HG03469 (cell line): ENCODE data around the gene SGMS1.

Experiments used
- ATAC-seq: cut with Tn5 transposase; IDR thresholded peaks from one replicate; pipeline ENCODE4 v1.9.1; 2021; ENCODE audit warnings: mild to moderate bottlenecking, moderate library complexity, moderate number of reproducible peaks; ENCODE audit not compliant: unreplicated experiment

SGMS1 gene

DNA sequence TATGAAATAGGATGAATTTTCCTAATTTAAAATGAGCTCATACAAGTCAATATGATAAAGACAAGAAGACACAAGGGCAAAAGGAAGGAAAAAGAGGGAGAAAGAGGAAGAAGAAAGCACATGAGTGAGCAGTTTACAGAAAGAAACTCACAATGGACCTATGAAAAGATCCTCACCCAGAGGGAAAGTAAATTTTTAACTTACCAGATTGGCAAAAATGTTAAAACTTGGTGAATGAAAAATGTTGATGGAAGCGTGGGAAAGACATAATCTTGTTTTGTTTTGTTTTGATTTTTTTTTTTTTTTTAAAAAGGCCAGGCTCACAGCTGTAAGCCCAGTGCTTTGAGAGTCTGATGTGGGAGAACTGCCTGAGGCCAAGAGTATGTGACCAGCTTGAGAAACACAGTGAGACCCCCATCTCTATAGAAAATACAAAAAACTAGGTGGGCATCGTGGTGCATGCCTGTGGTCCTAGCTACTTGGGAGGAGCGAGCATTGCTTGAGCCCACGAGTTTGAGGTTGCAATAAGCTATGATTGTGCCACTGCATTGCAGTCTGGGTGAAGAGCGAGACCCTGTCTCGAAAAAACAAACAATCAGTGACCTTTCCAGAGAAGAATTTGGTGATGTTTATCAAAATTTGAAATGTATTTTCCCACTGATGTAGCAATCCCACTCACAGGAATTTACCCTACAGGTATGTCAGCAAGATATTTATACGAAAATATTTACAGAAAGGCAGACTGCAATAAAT, 219.6 kb downstream of the SGMS1 start:
- ATAC-seq, result no peak

DNA sequence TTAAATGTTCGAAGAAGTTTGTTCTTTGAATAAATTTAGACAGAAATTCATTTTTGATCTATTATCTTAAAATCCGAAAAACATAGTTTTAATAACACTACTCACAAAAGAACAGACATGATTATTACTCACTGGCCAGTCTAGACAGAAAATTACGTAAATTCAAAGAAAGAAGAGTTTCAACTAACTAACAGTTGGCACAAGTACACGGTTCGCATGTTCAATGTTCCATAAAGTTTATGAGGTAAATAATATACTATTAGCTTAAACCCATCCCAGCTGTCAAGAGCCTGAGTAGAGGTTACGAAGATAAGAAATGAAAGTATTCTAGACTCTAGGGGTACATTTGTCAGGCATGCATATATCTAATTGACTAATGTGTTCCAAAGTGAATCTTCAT, 220.7 kb downstream of the SGMS1 start:
- ATAC-seq, result no peak

DNA sequence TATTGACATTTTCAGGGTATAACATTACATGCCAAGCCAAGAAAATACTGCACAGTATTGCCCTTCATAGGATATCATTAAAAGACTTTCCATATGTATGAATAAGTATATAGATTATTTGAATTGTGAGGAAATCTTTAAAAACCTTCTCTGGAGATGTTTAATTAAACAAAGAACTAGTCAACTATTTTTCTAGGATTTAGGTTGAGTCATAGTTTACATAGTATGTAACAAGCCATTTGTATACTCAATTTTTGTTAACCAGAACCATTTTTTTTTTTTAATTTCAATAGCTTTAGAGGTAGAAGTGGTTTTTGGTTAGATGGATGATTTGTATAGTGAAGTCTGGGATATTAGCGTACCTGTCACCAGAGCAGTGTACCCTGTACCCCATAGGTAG, 221.3 kb downstream of the SGMS1 start:
- ATAC-seq, result no peak

DNA sequence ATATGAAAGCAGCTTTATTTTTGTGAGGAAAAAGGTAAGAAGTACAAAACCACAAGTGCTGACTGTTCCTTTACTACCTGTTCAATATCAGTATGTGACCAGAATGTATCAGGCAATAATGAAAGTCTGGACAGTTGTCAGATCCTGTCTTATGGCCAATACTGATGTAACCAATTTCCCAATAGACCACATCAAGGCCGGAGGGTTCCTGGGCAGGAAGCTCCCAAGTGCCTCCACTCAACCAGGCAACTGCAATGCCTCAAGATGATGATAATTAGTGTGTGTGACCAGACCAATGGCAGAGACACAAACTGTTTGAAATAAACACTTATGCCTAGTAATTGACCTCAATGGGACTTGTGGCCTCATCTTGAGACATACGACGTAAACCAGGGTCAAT, 223.1 kb downstream of the SGMS1 start:
- ATAC-seq, result no peak

DNA sequence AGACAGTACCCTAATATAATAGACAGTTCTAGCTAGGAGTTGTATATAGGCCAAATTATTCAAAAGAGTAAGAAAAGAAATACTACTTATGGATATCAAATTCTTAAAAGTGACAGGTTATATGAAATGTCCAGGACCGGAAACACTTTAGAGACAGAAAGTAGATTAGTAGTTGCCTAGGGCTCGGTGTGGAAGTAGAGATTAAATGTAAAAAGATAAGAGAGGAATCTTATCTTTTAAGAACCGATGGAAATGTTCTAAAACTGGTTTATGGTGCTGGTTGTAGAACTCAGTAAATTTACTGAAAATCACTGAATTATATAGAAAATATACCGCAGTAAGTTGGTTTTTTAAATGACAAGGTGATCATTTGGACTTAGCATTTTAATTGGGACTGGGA, 224.9 kb downstream of the SGMS1 start:
- no peak for ATAC-seq

DNA sequence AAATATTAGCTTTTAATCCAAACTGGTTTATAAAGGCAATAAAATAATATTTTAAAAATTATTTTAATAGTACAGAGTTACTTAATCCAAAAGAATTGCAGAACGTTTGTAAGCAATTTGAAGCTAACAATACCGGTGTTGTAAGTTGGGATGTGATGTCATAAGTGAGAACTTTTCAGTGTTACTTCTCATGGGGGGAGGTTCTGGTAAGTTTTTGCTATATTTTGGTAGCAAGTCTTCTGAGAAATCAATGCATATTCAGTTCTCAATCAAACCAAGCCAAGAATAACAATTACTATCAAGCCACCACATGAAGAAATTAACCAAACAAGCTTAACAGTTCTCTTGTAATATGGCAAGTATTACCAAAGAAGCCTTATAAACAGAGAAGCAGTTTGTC, 225.4 kb downstream of the SGMS1 start:
- no peak for ATAC-seq

DNA sequence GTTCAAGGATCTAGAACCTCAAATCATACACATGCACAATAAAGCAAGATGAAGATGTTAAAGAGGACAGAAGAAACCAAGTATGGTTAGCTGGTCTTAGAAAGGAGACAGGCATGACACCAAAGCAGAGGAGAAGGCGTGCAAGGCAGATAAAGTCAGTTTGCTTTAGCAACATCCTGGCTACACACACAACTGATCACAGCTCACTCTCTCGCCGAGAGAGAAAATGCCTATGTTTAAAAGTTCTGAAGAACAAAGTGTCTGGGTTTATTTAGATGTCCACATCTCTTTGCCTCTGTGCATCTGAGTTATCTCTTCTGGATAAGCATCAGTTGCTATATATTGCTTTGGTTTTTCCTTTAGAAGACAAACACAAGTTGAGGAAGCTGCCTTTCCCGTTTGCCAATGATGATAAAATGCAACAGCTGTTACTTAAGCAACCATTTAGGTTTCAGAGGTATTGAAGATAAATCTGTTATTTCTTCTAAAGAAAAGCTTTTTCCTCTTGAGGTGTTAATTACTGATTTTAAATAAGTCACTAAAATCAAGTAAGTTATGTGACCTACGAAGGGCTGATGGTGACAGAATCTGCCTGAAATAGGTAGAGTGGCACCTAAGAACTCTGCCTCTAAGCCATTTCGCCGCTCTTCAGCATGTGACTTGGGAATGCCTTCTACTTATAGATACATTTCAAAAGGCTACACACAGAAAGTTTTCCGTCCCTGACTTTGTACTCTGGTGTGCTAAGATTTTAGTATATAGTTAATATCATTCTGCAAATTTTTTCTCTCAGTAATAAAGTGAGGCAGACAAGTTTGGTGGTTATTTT, 226.2 kb downstream of the SGMS1 start:
- ATAC-seq, result peak; percentile 16

DNA sequence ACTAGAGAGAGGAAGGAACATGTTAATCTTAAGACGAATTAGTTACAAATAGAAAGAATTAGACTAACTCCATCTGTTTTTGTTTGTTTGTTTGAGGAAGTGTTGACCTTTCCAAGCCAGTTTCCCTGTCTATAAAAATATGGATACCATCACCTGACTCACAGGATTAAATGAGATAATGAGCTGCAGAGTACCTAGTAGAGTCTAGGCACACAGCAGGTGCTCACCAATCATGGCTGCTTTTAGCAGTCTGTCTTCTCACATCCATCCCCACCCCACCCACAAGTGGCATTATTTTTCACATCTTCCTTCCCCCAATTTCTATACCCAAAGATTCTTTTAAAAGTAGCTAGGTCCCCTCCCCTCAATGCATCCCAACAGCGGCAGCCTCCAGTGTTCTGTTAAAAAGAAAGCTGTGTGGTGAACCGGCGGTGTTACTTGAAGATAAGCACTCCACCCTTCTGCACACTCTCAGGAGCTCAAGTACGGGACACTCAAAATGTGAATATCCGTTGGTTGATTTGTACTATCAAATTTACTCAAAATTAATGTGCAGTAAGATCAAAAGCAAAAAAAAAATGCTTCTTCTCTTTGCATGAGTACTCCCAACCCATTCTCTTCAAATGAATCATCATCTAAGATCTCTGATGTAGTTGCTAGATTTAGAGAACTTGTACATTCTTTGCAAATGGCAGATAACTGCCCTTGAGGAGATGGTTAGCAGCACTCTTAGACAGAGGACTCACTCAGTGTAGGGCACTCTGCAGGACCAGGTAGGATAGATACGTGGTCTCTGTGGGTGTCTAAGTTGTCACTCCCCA, 227.1 kb downstream of the SGMS1 start:
- peak; percentile 76 for ATAC-seq

DNA sequence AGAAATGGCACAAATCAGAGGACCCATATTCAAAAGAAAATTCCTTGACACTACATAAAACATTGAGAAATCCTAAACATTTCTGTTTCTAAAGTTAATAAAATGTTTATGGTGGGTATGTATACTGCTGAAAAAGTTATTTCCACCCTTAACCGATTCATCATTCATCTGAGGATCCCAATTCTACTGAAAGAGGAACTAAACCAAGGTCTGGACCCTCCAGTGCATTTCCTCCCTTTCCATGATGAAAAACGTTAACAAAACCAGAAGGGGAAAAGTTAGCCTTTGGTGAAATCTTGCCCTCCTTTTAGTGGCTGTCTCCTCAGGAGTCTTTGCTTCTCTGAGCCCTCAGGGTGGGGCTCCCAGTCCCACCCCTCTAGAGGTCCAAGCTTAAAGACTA, 227.9 kb downstream of the SGMS1 start:
- ATAC-seq, result no peak

DNA sequence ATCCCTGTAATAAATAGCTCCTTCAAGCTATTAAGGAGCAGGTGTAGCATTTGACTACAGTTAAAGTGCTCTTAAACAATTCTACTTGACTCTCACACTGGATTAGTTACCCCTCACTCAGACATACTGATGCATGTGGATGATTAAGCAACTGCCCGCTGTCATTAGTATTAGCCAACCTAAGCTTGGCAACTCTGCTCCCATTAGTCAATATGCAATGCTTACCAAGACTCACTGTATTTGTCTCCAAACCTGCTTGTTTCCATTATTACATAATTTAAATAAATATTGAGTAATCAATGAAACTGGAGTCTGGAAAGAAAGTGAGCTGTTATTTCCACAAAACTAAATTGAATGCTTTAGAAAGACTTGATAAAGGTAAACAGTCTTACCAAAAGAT, 228.5 kb downstream of the SGMS1 start:
- no peak for ATAC-seq

DNA sequence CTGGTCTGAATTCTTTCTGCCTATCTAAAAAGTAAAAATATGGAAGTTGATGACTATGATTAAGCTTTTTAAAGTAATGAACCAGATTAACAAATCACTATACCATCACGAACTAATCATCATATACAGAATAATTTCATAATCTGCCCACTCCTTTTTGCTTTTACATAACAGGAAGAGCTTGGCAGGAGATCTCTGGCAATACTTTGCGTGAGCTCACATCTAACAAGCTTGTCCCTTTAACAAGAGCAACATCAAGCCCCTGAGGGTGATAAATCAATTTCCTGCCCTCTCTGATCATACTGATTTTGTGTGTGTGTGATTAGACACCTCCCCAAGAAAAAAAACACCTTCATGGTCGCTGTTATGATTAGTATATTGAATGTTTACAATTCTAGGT, 228.9 kb downstream of the SGMS1 start:
- no peak for ATAC-seq

DNA sequence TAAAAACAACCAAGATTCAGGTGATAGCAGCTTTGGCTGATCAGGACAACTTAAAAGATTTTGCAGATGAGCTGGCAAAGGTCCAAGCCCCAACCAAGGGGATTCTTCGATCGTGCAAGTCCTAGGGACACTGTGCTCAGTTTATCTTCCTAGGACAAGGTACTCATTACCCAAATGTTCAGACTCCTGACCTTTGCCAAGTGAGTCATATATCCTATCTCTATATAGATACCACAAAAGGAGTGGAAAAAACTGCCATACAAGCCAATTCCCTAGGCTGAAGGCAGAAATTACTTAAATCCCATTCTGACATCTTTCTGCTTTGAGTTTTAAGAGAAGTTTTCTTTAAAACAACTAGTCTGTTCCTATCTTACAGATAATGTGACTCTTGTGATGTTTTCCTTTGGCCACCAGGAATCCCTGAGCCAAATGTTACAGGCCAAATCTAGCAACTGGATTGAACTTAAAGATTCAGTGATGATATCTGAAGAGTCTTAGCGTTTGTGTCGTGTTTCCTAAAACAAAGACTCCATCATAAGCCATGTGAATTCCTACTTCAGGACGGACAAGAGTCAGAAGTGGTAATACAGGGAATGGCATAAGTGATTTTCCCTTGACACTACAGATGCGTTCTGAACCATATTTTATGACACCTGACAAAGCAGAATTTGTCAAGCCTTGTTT, 229.8 kb downstream of the SGMS1 start:
- ATAC-seq, result no peak

DNA sequence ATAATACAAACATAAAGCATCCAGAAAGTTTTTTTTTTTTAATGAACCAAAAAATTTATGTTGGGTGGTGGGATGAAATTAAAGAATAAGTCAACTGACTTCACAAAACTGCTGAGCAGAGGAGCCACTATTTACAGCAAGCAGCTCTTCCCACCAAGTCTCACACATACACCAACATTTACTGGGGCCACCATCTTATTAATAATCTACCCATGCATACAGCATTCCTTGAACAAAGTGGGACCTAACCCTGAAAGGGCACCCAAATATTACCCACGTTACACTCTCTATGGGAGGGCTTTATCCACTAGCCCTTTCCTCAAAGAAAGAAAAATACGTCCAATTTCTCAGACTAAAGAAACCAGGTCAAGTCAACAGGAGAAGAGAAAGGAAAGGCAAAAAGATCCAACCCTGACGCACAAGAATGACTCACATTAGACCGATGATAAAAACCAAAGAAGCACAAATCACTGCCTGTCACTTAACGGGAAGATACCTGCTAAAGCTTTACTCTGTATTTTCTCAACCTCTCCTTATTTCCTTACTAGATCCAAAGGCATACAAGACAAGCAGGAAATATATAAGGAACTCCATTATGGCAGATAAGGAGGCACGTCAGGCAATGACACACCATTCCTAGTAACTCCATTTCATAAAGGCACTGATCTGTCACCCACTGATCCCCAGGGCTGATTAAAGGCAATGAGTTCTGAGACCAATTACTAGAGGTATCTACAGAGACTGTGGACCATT, 230.6 kb downstream of the SGMS1 start:
- no peak for ATAC-seq

DNA sequence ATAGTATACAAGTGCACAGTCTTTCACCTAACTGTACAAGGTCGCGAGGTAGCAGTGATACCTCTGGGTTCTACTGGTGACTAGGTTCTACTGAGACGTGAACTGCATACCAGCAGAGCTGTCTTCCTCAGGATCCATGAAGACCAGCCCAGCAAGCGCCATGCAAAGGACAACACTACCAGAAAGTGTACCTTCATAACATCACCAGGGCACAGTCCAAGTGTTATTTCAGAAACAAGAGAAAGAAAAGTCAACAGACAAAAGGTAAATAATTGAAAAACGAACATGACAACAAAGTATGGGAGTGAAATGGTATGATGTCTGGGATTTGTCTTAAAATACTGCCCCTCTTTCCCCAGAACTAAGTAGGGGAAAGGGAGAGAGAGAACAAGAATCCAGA, 231.3 kb downstream of the SGMS1 start:
- no peak for ATAC-seq

DNA sequence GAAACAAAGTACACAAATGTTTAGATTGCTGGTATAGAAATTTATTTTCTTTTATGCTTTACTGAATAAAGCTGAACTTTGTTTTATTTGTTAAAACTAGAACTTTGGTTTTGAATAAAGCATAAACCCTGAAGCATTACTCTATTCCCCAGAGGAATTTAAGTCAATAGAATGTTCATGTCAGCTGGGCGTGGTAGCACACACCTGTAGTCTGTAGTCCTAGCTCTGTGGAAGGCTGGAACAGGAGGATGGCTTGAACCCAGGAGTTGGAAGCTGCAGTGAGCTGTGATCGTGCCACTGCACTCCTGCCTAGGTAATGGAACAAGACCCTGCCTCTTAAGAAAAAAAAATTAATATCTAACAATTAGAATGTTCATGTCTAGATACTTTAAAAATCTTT, 233.5 kb downstream of the SGMS1 start:
- ATAC-seq, result no peak

DNA sequence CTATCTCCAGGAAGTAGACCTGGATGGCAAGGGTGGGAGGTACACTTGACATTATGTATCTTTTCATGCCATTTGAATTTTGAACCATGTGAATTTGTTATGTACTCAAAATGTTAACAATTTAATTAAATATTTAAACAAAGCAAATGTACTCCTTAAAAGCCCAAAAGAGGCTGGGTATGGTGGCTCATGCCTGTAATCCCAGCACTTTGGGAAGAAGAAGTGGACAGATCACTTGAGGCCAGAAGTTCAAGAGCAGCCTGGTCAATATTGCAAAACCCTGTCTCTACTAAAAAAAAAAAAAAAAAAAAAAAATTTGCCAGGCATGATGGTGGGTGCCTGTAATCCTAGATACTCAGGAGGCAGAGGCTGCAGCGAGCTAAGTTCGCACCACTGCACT, 235.6 kb downstream of the SGMS1 start:
- no peak for ATAC-seq

DNA sequence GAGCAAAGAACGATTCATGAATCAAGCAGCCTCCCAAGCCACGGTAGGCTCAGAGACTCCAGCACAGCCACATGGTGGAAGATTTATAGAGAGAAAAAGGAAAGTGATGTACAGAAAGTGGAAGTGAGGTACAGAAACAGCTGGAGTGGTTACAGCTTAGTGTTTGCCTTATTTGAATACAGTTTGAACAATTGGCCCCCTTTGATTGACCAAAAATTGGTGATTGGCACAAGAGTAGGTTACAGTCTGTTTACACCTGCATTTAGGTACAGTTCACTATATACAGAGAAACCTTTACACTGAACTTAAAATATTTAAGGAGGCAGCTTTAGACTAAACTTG, 236.1 kb downstream of the SGMS1 start:
- ATAC-seq, result peak; percentile 72

DNA sequence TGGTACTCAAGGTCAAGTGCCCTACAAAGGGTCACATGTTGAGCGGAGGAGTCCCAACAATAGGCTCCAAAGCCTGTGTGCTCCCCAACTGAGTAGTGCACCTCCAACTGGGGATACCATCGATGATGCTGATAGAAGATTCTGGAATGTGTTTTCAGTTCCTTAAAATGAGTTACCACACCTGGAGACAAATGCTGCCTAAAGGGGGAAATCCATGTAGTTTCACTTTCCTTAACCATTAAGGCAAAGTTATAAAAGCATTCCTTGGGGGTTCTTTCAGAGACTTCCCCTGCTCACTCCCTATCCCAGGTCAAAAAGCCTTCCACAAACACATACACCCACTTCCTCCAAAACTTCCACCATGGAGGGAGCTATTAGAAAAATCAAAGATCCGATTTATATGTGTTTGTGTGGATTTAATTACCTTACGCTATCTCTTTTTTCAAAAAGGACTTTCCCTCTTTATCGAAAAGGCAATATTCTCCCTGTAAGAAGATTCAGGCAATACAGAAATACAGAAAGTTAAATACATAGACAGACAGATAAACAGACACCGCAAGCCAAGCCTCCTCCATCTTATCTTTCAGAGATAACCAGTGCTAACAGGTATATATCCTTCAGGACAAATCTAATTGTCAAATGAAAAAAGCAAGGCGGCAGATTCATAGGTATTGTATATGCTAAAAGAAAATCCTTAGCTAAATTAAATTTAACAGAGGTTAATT, 236.6 kb downstream of the SGMS1 start:
- ATAC-seq, result no peak

DNA sequence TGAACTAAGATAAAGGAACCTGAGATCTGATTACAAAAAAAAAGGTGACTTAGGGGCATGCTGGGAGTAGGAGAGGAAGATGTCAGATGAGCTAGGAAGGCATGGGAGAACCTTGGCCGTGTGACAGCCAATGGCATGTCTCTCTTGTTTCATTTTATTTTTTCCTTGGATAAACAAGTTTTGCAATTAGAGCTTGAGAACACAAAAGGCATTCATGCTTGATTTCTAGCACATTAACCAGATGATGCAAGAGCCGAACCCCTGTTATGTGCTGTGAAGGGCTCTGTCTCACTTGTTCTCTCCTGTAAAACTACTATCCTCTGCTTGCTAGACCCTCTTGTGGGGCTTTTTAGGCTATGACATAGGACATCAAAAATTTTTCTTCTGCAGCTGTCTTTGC, 238.1 kb downstream of the SGMS1 start:
- no peak for ATAC-seq

DNA sequence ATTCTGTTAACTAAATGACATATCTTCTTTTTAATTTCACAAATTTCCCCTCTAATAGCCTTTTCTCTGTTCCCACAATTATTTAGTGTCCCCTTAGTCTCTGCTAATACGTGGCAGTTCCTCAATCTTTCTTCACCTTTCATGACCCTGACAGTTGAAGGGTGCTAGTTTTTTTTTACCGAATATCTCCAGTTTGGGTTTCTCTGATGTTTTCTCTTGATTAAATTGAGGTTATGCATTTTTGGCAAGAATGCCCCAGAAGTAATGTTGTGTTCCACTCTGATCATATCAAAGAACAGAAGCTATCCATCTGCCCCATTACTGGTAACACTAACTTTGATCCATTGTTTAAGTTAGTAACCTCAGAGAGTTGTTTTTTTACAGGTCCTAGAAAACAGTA, 238.9 kb downstream of the SGMS1 start:
- no peak for ATAC-seq
